ENCODE results near the gene EYS. TPM values are rescaled to one million over a fixed set of nuclear protein-coding genes. Genes with fewer than 3 reads are reported as not detected.

EYS gene
- total RNA-seq, 3 donors from 2014 or later, result 1.3 to 2.9 TPM; not detected in 1

GRCh38 chr6:64516393-64516792, 1190.6 kb downstream of the EYS start:
- Histone ChIP-seq H3K4me1 (no peaks in the 10 kb centered on the region), H3K9me3 (no peaks in the 10 kb centered on the region), H3K36me3 (no peaks in the 10 kb centered on the region), H3K27me3 (no peaks in the 10 kb centered on the region), H3K27ac (no peak overlapping the region), H3K4me3 (no peak overlapping the region)
- intact Hi-C loops (cut with DNase I; ENCODE audit: low total_unique reads), result no loop called here
- no peak for DNase-seq (ENCODE audit: low spot score in 2 of 2)
- TF ChIP-seq CTCF (IDR thresholded peaks at IDR 0.05), result no peak
- TF ChIP-seq POLR2A (IDR thresholded peaks at IDR 0.05), result no peak
- TF ChIP-seq POLR2AphosphoS5 (IDR thresholded peaks at IDR 0.05), result no peak

GRCh38 chr6:64507661-64508060, 1199.4 kb downstream of the EYS start:
- Histone ChIP-seq H3K27me3 (no peaks in the 10 kb centered on the region), H3K4me1 (no peaks in the 10 kb centered on the region), H3K9me3 (no peaks in the 10 kb centered on the region), H3K27ac (no peak overlapping the region), H3K4me3 (no peak overlapping the region), H3K36me3 (no peaks in the 10 kb centered on the region)
- no peak for DNase-seq (ENCODE audit: low spot score in 2 of 2)
- TF ChIP-seq POLR2A (IDR thresholded peaks at IDR 0.05), result no peak
- no peak for TF ChIP-seq CTCF (IDR thresholded peaks at IDR 0.05)
- no peak for TF ChIP-seq POLR2AphosphoS5 (IDR thresholded peaks at IDR 0.05)
- intact Hi-C loops (cut with DNase I; ENCODE audit: low total_unique reads), result no loop called here

GRCh38 chr6:64505312-64505711, 1201.7 kb downstream of the EYS start:
- Histone ChIP-seq H3K27ac (no peak overlapping the region), H3K4me1 (no peaks in the 10 kb centered on the region)
- TF ChIP-seq CTCF (IDR thresholded peaks at IDR 0.05) (no peak), POLR2AphosphoS5 (IDR thresholded peaks at IDR 0.05) (no peak), POLR2A (IDR thresholded peaks at IDR 0.05) (no peak)

GRCh38 chr6:64504503-64504902, 1202.5 kb downstream of the EYS start:
- no peak for DNase-seq (ENCODE audit: low spot score in 2 of 2)
- intact Hi-C loops (cut with DNase I; ENCODE audit: low total_unique reads), result no loop called here

More at GRCh38 chr6:64505312-64505711, 1201.7 kb downstream of the EYS start:
- H3K27me3 ChIP-seq, result no peaks in the 10 kb centered on the region
- DNase-seq (ENCODE audit: low spot score in 2 of 2), result no peak
- no peaks in the 10 kb centered on the region for H3K36me3 ChIP-seq
- intact Hi-C loops (cut with DNase I; ENCODE audit: low total_unique reads), result no loop called here
- H3K4me3 ChIP-seq, result no peak overlapping the region
- no peaks in the 10 kb centered on the region for H3K9me3 ChIP-seq

GRCh38 chr6:64502801-64503200, 1204.2 kb downstream of the EYS start:
- Histone ChIP-seq H3K27ac (no peak overlapping the region), H3K27me3 (no peaks in the 10 kb centered on the region), H3K9me3 (no peaks in the 10 kb centered on the region), H3K4me3 (no peak overlapping the region), H3K4me1 (no peaks in the 10 kb centered on the region), H3K36me3 (no peaks in the 10 kb centered on the region)
- TF ChIP-seq CTCF (IDR thresholded peaks at IDR 0.05) (no peak), POLR2AphosphoS5 (IDR thresholded peaks at IDR 0.05) (no peak), POLR2A (IDR thresholded peaks at IDR 0.05) (no peak)
- intact Hi-C loops (cut with DNase I; ENCODE audit: low total_unique reads), result no loop called here
- no peak for DNase-seq (ENCODE audit: low spot score in 2 of 2)

More at GRCh38 chr6:64504503-64504902, 1202.5 kb downstream of the EYS start:
- Histone ChIP-seq H3K4me1 (no peaks in the 10 kb centered on the region), H3K36me3 (no peaks in the 10 kb centered on the region), H3K4me3 (no peak overlapping the region), H3K27me3 (no peaks in the 10 kb centered on the region), H3K9me3 (no peaks in the 10 kb centered on the region), H3K27ac (no peak overlapping the region)
- TF ChIP-seq POLR2AphosphoS5 (IDR thresholded peaks at IDR 0.05), result no peak
- TF ChIP-seq CTCF (IDR thresholded peaks at IDR 0.05), result no peak
- no peak for TF ChIP-seq POLR2A (IDR thresholded peaks at IDR 0.05)

Measured in breast epithelium (tissue), 4 donors.